K562 (cell line): ENCODE data around the gene MYL12B. TPM values are rescaled to one million over a fixed set of nuclear protein-coding genes. Genes with fewer than 3 reads are reported as not detected.

Experiments
- BRCA1 ChIP-seq, 2 experiments: fragments of 450-650 bp in 1 of 2; sonication (generic) in 1 of 2; formaldehyde crosslinking in 1 of 2; IDR thresholded peaks; 2 replicates each; pipeline versions ENCODE4 v1.5.0 to v1.6.1; 2017 to 2020; ENCODE audit warnings: mild to moderate bottlenecking in 1 of 2, missing genetic modification reagents in 1 of 2
- CC2D1A ChIP-seq: fragments of 450-650 bp; IDR thresholded peaks from 2 replicates; pipeline ENCODE4 v1.6.1; 2017; ENCODE audit warnings: mild to moderate bottlenecking
- CREB3 ChIP-seq: fragments of 450-650 bp; conservative IDR thresholded peaks from 2 replicates; pipeline ENCODE4 v1.6.1; 2016; ENCODE audit warnings: missing genetic modification characterization, low read depth, mild to moderate bottlenecking, missing compliant biosample characterization, moderate library complexity
- ETV6 ChIP-seq, 3 experiments: fragments of 150-350 bp in 1 of 3; sonication (generic) in 1 of 3; formaldehyde crosslinking in 1 of 3; IDR thresholded peaks; 2 replicates each; pipeline versions ENCODE4 v1.6.1 to v1.8.0; 2014 to 2022; ENCODE audit warnings: borderline replicate concordance in 2 of 3, low read depth in 2 of 3, antibody characterized with exemption in 1 of 3, low read length in 1 of 3, mild to moderate bottlenecking in 1 of 3, missing genetic modification reagents in 1 of 3
- HMG20B ChIP-seq: fragments of 250-450 bp; sonication (Bioruptor Pico); IDR thresholded peaks from 2 replicates; pipeline ENCODE4 v1.5.0; 2021; ENCODE audit warnings: mild to moderate bottlenecking
- ILF3 ChIP-seq: fragments of 450-650 bp; IDR thresholded peaks from 2 replicates; pipeline ENCODE4 v1.6.1; 2018; ENCODE audit warnings: antibody characterized with exemption, mild to moderate bottlenecking, moderate library complexity, borderline replicate concordance
- KAT7 ChIP-seq: sonication (generic); formaldehyde crosslinking; IDR thresholded peaks from 2 replicates; pipeline ENCODE4 v1.8.0; 2022; ENCODE audit warnings: missing genetic modification reagents, mild to moderate bottlenecking, borderline replicate concordance
- NFE2 ChIP-seq: IDR thresholded peaks from 2 replicates; pipeline ENCODE4 v1.6.1; 2014; ENCODE audit warnings: antibody characterized with exemption, low read depth
- RBM15 ChIP-seq: fragments of 200-400 bp; formaldehyde crosslinking; IDR thresholded peaks from 2 replicates; pipeline ENCODE4 v1.6.1; 2018; ENCODE audit warnings: mild to moderate bottlenecking, low read length, moderate library complexity; ENCODE audit not compliant: insufficient read depth
- SLC30A9 ChIP-seq: fragments of 250-450 bp; sonication (Bioruptor Pico); IDR thresholded peaks from 2 replicates; pipeline ENCODE4 v1.8.0; 2022; ENCODE audit warnings: mild to moderate bottlenecking, moderate library complexity
- TAF15 ChIP-seq: fragments of 200-400 bp; formaldehyde crosslinking; IDR thresholded peaks from 2 replicates; pipeline ENCODE4 v1.6.1; 2017; ENCODE audit warnings: mild to moderate bottlenecking, low read depth, low read length, moderate library complexity
- WHSC1 ChIP-seq: IDR thresholded peaks from one replicate; pipeline ENCODE4 v1.6.1; 2012; ENCODE audit warnings: low read length, control low read depth, inconsistent platforms
- ZBTB8A ChIP-seq: fragments of 450-650 bp; IDR thresholded peaks from 2 replicates; pipeline ENCODE4 v1.6.1; 2018; ENCODE audit warnings: mild to moderate bottlenecking, moderate library complexity; ENCODE audit not compliant: partially characterized antibody
- ZKSCAN8 ChIP-seq: fragments of 200-800 bp; sonication (Bioruptor generic); IDR thresholded peaks from 2 replicates; pipeline ENCODE4 v1.6.1; 2016; ENCODE audit warnings: missing genetic modification characterization, missing compliant biosample characterization
- ZNF282 ChIP-seq: sonication (generic); formaldehyde crosslinking; IDR thresholded peaks from 2 replicates; pipeline ENCODE4 v1.8.1; 2023; ENCODE audit warnings: missing genetic modification reagents
- ZNF398 ChIP-seq: fragments of 250-450 bp; sonication (Bioruptor Pico); IDR thresholded peaks from 2 replicates; pipeline ENCODE4 v1.8.0; 2021; ENCODE audit warnings: moderate library complexity, mild to moderate bottlenecking, inconsistent platforms
- ZNF609 ChIP-seq: sonication (generic); formaldehyde crosslinking; IDR thresholded peaks from 2 replicates; pipeline ENCODE4 v1.8.1; 2023; ENCODE audit warnings: missing genetic modification reagents, mild to moderate bottlenecking, borderline replicate concordance
- polyA plus RNA-seq, 8 experiments: library from polyadenylated mRNA; depleted of rRNA in 4 of 8; stranded (reverse) in 5 of 8; unstranded in 3 of 8; fragments of >200 nt; fragmentation: Nextera tagmentation in 2 of 8; fragmentation: Illumina TruSeq in 1 of 8; extraction: Ambion mirVana in 2 of 8; extraction: Trizol in 1 of 8; gene quantifications; 2 replicates each; pipeline versions ENCODE4 v1.2.1 to v1.2.3, GENCODE V29; 2011 to 2014; ENCODE audit warnings: inconsistent platforms in 1 of 8, missing spikeins in 1 of 8
- total RNA-seq, 7 experiments: library from RNA; depleted of rRNA in 6 of 7; stranded (reverse); fragments of >200 nt in 6 of 7; fragmentation: Illumina TruSeq in 2 of 7; extraction: Trizol in 2 of 7; gene quantifications; 2 replicates each; pipeline versions ENCODE4 v1.2.1 to v1.2.3, GENCODE V29; 2011 to 2021; ENCODE audit warnings: low replicate concordance in 1 of 7

Gene MYL12B
- total and polyA plus RNA-seq, 9 of the 15 experiments (the other 6 are each of a cell fraction or from before 2014, with no cell fraction given), result 220 to 995 (median 463) TPM

DNA sequence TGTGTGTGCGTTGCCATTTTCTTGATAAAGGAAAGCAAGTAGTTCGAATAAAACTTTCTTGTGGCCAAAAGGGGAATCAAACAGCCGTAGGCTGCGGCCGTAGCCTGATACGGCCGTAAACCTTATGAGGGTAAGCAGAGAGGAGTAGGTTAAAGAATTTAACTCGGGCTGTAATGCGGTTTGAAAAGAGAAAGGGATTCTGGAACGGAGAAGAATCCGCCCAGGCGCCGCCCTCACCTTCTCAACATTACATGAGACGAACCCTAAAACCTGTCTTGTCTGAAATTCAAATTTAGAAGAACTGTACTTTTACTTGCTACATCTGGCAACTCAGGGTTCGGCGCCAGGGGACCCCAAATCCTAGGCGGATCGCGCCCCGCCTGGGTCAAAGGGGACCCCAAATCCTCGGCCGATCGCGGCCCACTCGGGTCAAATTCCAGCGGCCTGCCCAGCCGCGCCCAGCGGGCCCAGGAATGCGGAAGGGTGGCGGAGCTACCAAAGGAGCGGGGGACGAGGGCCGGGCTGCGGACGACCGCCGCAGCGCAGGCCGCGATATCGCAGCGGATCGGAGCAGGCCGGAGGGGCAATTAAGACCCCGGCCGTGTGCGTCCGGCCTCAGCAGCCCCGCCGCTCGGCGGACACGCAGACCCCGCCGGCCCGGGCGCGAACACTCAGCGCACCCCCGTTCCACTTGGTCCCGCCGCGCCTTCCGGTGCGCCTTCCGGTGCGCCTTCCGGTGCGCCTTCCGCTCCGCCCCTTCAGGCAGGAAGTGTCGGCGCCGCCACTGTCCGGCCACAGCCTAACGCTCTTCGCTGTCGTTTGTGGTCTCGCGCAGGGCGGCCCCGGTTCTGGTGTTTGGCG, at the start of gene MYL12B (continued):
- TF ChIP-seq ZNF609 (CRISPR knock-in tag), result no peak
- TF ChIP-seq CREB3 (tag), result no peak
- TF ChIP-seq HMG20B (CRISPR knock-in tag), result no peak
- TF ChIP-seq ETV6 (IDR thresholded peaks at IDR 0.05; ENCODE audit: borderline replicate concordance in 1 of 2, low read depth in 2 of 2, low read length in 1 of 2), result peak in 1 of 2 experiments; percentile 78; a peak in 2 of 4 replicates
- no peak for TF ChIP-seq ETV6 (CRISPR knock-in tag; IDR thresholded peaks at IDR 0.05; ENCODE audit: borderline replicate concordance)
- TF ChIP-seq CC2D1A, result no peak; the same call in 1 of the 2 replicates
- no peak for TF ChIP-seq ZBTB8A
- TF ChIP-seq ILF3, result no peak; the same call in 1 of the 2 replicates
- TF ChIP-seq KAT7 (CRISPR knock-in tag), result peak; percentile 56
- no peak for TF ChIP-seq TAF15
- no peak for TF ChIP-seq ZNF282
- TF ChIP-seq RBM15, result no peak
- no peak for TF ChIP-seq BRCA1 (IDR thresholded peaks at IDR 0.05)
- TF ChIP-seq BRCA1 (CRISPR knock-in tag; IDR thresholded peaks at IDR 0.05), result no peak
- no peak for TF ChIP-seq WHSC1
- TF ChIP-seq SLC30A9 (CRISPR knock-in tag), result no peak
- TF ChIP-seq ZNF398, result no peak
- TF ChIP-seq ZKSCAN8 (CRISPR knock-in tag), result no peak
- TF ChIP-seq NFE2, result peak; percentile 18; the same call in 1 of the 2 replicates
